GM20000 (cell line): ENCODE data around the gene PITPNC1.
"Not testable (repeated sequence)": the region's sequence is repeated elsewhere in the genome, so short reads cannot be mapped to it uniquely, and the experiment has no call there.

ENCODE experiments used
- DNase-seq: peaks from one replicate; pipeline ENCODE4 v3.0.0; 2012; ENCODE audit warnings: low spot score
- CTCF ChIP-seq: IDR thresholded peaks from 2 replicates; pipeline ENCODE4 v1.5.1; 2012; ENCODE audit warnings: mild to moderate bottlenecking, control low read depth; ENCODE audit errors: extremely low read depth, missing control alignments

The PITPNC1 gene

GRCh38 chr17:67636834-67637520 lies 259.9 kb downstream of the PITPNC1 start:
- TF ChIP-seq CTCF = no peak
- no peak for DNase-seq

- no peak for DNase-seq
- no peak for TF ChIP-seq CTCF
Measured at GRCh38 chr17:67637901-67638641, 261.0 kb downstream of the PITPNC1 start.

- TF ChIP-seq CTCF = no peak
Measured at GRCh38 chr17:67638871-67639270, 261.8 kb downstream of the PITPNC1 start.

GRCh38 chr17:67639555-67639954 lies 262.5 kb downstream of the PITPNC1 start:
- DNase-seq = no peak
- TF ChIP-seq CTCF = no peak

More at GRCh38 chr17:67638871-67639270, 261.8 kb downstream of the PITPNC1 start:
- DNase-seq = no peak

- DNase-seq = no peak
- no peak for TF ChIP-seq CTCF
Measured at GRCh38 chr17:67639979-67640378, 262.9 kb downstream of the PITPNC1 start.

- no peak for TF ChIP-seq CTCF
- DNase-seq = no peak
Measured at GRCh38 chr17:67642488-67642887, 265.4 kb downstream of the PITPNC1 start.

- no peak for DNase-seq
- no peak for TF ChIP-seq CTCF
Measured at GRCh38 chr17:67644061-67644460, 267.0 kb downstream of the PITPNC1 start.

GRCh38 chr17:67645195-67645594 lies 268.1 kb downstream of the PITPNC1 start:
- not testable (repeated sequence) for DNase-seq
